HEK293 (cell line): ENCODE data around the gene FAM117B.

Source experiments
- CTCF ChIA-PET: fragments of 350-600 bp; formaldehyde crosslinking; extraction: SDS; loops from one replicate; lab custom pipeline; 2021; ENCODE audit warnings: antibody characterized with exemption; lab: Yijun Ruan, JAX
- POLR2A ChIA-PET: fragments of 300-600 bp; formaldehyde crosslinking; extraction: SDS; loops from one replicate; lab custom pipeline; 2020; ENCODE audit warnings: antibody characterized with exemption, inconsistent platforms; lab: Yijun Ruan, JAX
- H3K27ac ChIP-seq: fragments of 200-500 bp; sonication (Bioruptor generic); 2 replicates; pipeline ENCODE4 v1.5.1; 2014; ENCODE audit warnings: low read depth, low read length, control low read depth, inconsistent platforms; ENCODE audit errors: extremely low read depth
- H3K36me3 ChIP-seq, 2 experiments: fragments of 200-500 bp in 1 of 2; sonication (Bioruptor generic) in 1 of 2; 1 replicate in 1 of 2; 2 replicates in 1 of 2; pipeline ENCODE4 v1.5.1; 2014 to 2017; ENCODE audit warnings: inconsistent platforms in 2 of 2, low read length in 2 of 2; ENCODE audit not compliant: control insufficient read depth in 2 of 2, insufficient read depth in 1 of 2
- H3K4me1 ChIP-seq: fragments of 200-500 bp; sonication (Bioruptor generic); 2 replicates; pipeline ENCODE4 v1.5.1; 2014; ENCODE audit warnings: mild to moderate bottlenecking, low read length, inconsistent platforms; ENCODE audit not compliant: control insufficient read depth, insufficient read depth
- H3K4me3 ChIP-seq: 2 replicates; pipeline ENCODE4 v1.5.1; 2011; ENCODE audit warnings: low read depth, mild to moderate bottlenecking, control low read depth, low read length, moderate library complexity
- H3K9me3 ChIP-seq: fragments of 200-500 bp; sonication (Bioruptor generic); 2 replicates; pipeline ENCODE4 v1.5.1; 2014; ENCODE audit warnings: low read depth, low read length, inconsistent platforms; ENCODE audit not compliant: control insufficient read depth, insufficient read depth
- IKZF3 ChIP-seq: fragments of 450-650 bp; IDR thresholded peaks from 2 replicates; pipeline ENCODE4 v1.5.0; 2018; ENCODE audit warnings: missing biosample characterization, mild to moderate bottlenecking, missing genetic modification characterization, moderate library complexity
- PRDM1 ChIP-seq: fragments of 450-650 bp; formaldehyde crosslinking; IDR thresholded peaks from 2 replicates; pipeline ENCODE4; 2016; ENCODE audit warnings: missing biosample characterization, missing genetic modification characterization
- SP2 ChIP-seq: fragments of 450-650 bp; formaldehyde crosslinking; IDR thresholded peaks from 2 replicates; pipeline ENCODE4 v1.5.1; 2016; ENCODE audit warnings: missing biosample characterization, missing genetic modification characterization
- WT1 ChIP-seq: fragments of 450-650 bp; formaldehyde crosslinking; IDR thresholded peaks from 2 replicates; pipeline ENCODE4 v1.5.1; 2016; ENCODE audit warnings: missing biosample characterization, missing genetic modification characterization
- ZNF184 ChIP-seq: fragments of 450-650 bp; IDR thresholded peaks from 2 replicates; pipeline ENCODE4 v1.5.1; 2018; ENCODE audit warnings: missing biosample characterization, mild to moderate bottlenecking, missing genetic modification characterization
- ZNF221 ChIP-seq: fragments of 450-650 bp; formaldehyde crosslinking; IDR thresholded peaks from 2 replicates; pipeline ENCODE4 v1.5.1; 2017; ENCODE audit warnings: missing biosample characterization, missing genetic modification characterization, borderline replicate concordance
- ZNF341 ChIP-seq: fragments of 450-650 bp; formaldehyde crosslinking; IDR thresholded peaks from 2 replicates; pipeline ENCODE4; 2016; ENCODE audit warnings: low read depth, missing biosample characterization, missing genetic modification characterization
- ZNF391 ChIP-seq: fragments of 450-650 bp; formaldehyde crosslinking; IDR thresholded peaks from 2 replicates; pipeline ENCODE4 v1.5.1; 2016; ENCODE audit warnings: low read depth, missing biosample characterization, missing genetic modification characterization, borderline replicate concordance
- ZNF501 ChIP-seq: fragments of 450-650 bp; formaldehyde crosslinking; IDR thresholded peaks from 2 replicates; pipeline ENCODE4 v1.5.1; 2016; ENCODE audit warnings: missing biosample characterization, missing genetic modification characterization
- ZNF544 ChIP-seq: fragments of 450-650 bp; formaldehyde crosslinking; IDR thresholded peaks from 2 replicates; pipeline ENCODE4 v1.5.0; 2017; ENCODE audit warnings: missing biosample characterization, missing genetic modification characterization
- ZNF560 ChIP-seq: fragments of 450-650 bp; formaldehyde crosslinking; IDR thresholded peaks from 2 replicates; pipeline ENCODE4 v1.5.1; 2017; ENCODE audit warnings: missing biosample characterization, missing genetic modification characterization, borderline replicate concordance
- ZNF571 ChIP-seq: fragments of 450-650 bp; formaldehyde crosslinking; IDR thresholded peaks from 2 replicates; pipeline ENCODE4 v1.5.0; 2017; ENCODE audit warnings: missing biosample characterization, missing genetic modification characterization
- ZNF624 ChIP-seq: fragments of 450-650 bp; formaldehyde crosslinking; IDR thresholded peaks from 2 replicates; pipeline ENCODE4 v1.5.1; 2017; ENCODE audit warnings: missing biosample characterization, missing genetic modification characterization
- ZNF629 ChIP-seq: fragments of 450-650 bp; formaldehyde crosslinking; IDR thresholded peaks from 2 replicates; pipeline ENCODE4 v1.5.1; 2017; ENCODE audit warnings: missing biosample characterization, missing genetic modification characterization
- ZNF658 ChIP-seq: fragments of 450-650 bp; formaldehyde crosslinking; IDR thresholded peaks from 2 replicates; pipeline ENCODE4; 2016; ENCODE audit warnings: missing biosample characterization, missing genetic modification characterization
- ZNF670 ChIP-seq: fragments of 450-650 bp; formaldehyde crosslinking; IDR thresholded peaks from 2 replicates; pipeline ENCODE4 v1.5.1; 2016; ENCODE audit warnings: missing biosample characterization, missing genetic modification characterization, low read depth
- ZNF76 ChIP-seq: fragments of 450-650 bp; formaldehyde crosslinking; IDR thresholded peaks from 2 replicates; pipeline ENCODE4; 2016; ENCODE audit warnings: low read depth, missing biosample characterization, missing genetic modification characterization, borderline replicate concordance
- ZSCAN23 ChIP-seq: fragments of 450-650 bp; formaldehyde crosslinking; IDR thresholded peaks from 2 replicates; pipeline ENCODE4 v1.5.1; 2016; ENCODE audit warnings: missing biosample characterization, missing genetic modification characterization
- ZSCAN30 ChIP-seq: fragments of 450-650 bp; IDR thresholded peaks from 2 replicates; pipeline ENCODE4 v1.5.1; 2018; ENCODE audit warnings: missing biosample characterization, mild to moderate bottlenecking, missing genetic modification characterization, moderate library complexity
- TF ChIP-seq, protein P1 (sequence below): fragments of 450-650 bp; formaldehyde crosslinking; optimal IDR thresholded peaks from 2 replicates; pipeline ENCODE3; 2016; ENCODE audit warnings: missing biosample characterization, mild to moderate bottlenecking, missing genetic modification characterization
- TF ChIP-seq, protein P2 (sequence below): fragments of 450-650 bp; formaldehyde crosslinking; IDR thresholded peaks from 2 replicates; pipeline ENCODE4 v1.5.1; 2016; ENCODE audit warnings: missing biosample characterization, missing genetic modification characterization
- TF ChIP-seq, protein P3 (sequence below): fragments of 450-650 bp; formaldehyde crosslinking; IDR thresholded peaks from 2 replicates; pipeline ENCODE4 v1.5.1; 2016; ENCODE audit warnings: missing biosample characterization, missing genetic modification characterization

The FAM117B gene

DNA sequence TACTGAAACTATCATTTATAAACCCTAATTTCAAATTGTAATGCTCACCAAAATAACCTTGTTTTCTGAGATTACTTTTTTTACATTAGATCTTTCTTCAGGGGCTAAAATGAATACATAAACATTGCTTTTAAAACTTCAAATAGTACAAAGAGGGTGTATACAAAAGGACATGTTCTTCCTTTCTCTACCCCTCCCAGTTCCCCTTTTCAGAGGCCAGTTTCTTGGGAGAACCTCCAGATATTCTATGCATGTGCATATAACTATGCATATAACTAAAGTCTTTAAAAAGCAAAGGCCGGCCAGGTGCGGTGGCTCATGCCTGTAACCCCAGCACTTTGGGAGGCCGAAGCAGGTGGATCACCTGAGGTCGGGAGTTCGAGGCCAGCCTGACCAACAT lies 10.6 kb upstream of the FAM117B start:
- Histone ChIP-seq H3K27ac (no peak overlapping the region), H3K9me3 (no peaks in the 10 kb centered on the region), H3K4me3 (no peak overlapping the region), H3K36me3 (no peaks in the 10 kb centered on the region), H3K4me1 (no peaks in the 10 kb centered on the region)
- ChIA-PET POLR2A (no interaction called here), CTCF (no interaction called here)
- no peak for TF ChIP-seq PRDM1 (tag by site-specific recombination)
- no peak for TF ChIP-seq ZNF624 (tag by site-specific recombination)
- no peak for TF ChIP-seq ZNF544 (tag by site-specific recombination)
- no peak for TF ChIP-seq WT1
- TF ChIP-seq ZNF221 (tag by site-specific recombination): no peak
- TF ChIP-seq, protein P1, sequence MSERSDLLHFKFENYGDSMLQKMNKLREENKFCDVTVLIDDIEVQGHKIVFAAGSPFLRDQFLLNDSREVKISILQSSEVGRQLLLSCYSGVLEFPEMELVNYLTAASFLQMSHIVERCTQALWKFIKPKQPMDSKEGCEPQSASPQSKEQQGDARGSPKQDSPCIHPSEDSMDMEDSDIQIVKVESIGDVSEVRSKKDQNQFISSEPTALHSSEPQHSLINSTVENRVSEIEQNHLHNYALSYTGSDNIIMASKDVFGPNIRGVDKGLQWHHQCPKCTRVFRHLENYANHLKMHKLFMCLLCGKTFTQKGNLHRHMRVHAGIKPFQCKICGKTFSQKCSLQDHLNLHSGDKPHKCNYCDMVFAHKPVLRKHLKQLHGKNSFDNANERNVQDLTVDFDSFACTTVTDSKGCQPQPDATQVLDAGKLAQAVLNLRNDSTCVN (tag by site-specific recombination): no peak
- TF ChIP-seq ZNF501 (tag by site-specific recombination): no peak
- no peak for TF ChIP-seq ZSCAN30 (tag by site-specific recombination)
- no peak for TF ChIP-seq ZNF560 (tag by site-specific recombination)
- no peak for TF ChIP-seq ZSCAN23
- TF ChIP-seq, all 188 proteins: peak for 0

DNA sequence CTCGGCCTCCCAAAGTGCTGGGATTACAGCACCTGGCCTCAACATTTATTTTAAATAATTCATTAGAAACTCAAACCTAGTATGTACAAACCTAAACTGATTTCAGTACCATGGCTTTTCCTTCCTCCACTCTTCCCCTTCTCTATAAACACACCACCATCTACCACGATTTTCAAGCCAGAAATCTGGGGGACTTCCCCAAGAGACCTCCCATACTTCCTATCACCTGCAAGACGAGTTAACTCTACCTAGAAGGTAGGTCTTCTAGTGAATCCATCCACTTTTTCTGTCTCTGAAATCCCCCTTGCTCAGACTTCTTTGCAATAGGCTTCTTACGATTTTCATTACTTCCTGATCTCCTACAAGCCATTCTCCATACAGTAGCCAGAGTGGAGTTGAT lies 7.7 kb upstream of the FAM117B start:
- CTCF ChIA-PET: no interaction called here
- Histone ChIP-seq H3K4me1 (no peaks in the 10 kb centered on the region), H3K9me3 (no peaks in the 10 kb centered on the region), H3K4me3 (no peak overlapping the region), H3K27ac (no peak overlapping the region), H3K36me3 (no peaks in the 10 kb centered on the region)
- TF ChIP-seq WT1 (no peak), ZNF341 (tag by site-specific recombination) (no peak), ZNF391 (tag by site-specific recombination) (no peak), ZNF629 (no peak), SP2 (tag by site-specific recombination) (no peak), ZNF184 (no peak), ZNF76 (tag by site-specific recombination) (no peak), ZNF670 (tag by site-specific recombination) (no peak), ZNF658 (tag by site-specific recombination) (no peak), ZNF571 (tag by site-specific recombination) (no peak), IKZF3 (tag by site-specific recombination) (no peak)
- TF ChIP-seq, protein P1 (tag by site-specific recombination): no peak
- TF ChIP-seq, protein P2, sequence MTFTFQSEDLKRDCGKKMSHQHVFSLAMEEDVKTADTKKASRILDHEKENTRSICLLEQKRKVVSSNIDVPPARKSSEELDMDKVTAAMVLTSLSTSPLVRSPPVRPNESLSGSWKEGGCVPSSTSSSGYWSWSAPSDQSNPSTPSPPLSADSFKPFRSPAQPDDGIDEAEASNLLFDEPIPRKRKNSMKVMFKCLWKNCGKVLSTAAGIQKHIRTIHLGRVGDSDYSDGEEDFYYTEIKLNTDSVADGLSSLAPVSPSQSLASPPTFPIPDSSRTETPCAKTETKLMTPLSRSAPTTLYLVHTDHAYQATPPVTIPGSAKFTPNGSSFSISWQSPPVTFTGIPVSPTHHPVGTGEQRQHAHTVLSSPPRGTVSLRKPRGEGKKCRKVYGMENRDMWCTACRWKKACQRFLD: no peak
- TF ChIP-seq, protein P3, sequence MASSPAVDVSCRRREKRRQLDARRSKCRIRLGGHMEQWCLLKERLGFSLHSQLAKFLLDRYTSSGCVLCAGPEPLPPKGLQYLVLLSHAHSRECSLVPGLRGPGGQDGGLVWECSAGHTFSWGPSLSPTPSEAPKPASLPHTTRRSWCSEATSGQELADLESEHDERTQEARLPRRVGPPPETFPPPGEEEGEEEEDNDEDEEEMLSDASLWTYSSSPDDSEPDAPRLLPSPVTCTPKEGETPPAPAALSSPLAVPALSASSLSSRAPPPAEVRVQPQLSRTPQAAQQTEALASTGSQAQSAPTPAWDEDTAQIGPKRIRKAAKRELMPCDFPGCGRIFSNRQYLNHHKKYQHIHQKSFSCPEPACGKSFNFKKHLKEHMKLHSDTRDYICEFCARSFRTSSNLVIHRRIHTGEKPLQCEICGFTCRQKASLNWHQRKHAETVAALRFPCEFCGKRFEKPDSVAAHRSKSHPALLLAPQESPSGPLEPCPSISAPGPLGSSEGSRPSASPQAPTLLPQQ (tag by site-specific recombination): no peak
- POLR2A ChIA-PET: no interaction called here
